Activated CD4-positive, alpha-beta T cell treated with anti-CD3 and anti-CD28 coated beads, Interleukin-2, amount 10 ng/mL, durations not matched to agents 7 days and 5 days (primary cell): ENCODE measurements around the gene PCNX3. TPM values are rescaled to one million over a fixed set of nuclear protein-coding genes. Genes with fewer than 3 reads are reported as not detected.

ENCODE experiments used
- CTCF ChIA-PET: fragments of 350-600 bp; sonication (Branson Sonifier 250); formaldehyde crosslinking; loops from one replicate; lab custom pipeline; 2021; ENCODE audit warnings: antibody characterized with exemption; lab: Charles Lee
- POLR2A ChIA-PET: fragments of 350-600 bp; sonication (Branson Sonifier 250); formaldehyde crosslinking; loops from one replicate; lab custom pipeline; 2021; ENCODE audit warnings: antibody characterized with exemption; lab: Charles Lee
- DNase-seq: peaks from one replicate; pipeline ENCODE4 v3.0.0-alpha.2; 2020
- H3K27ac Mint-ChIP-seq: one replicate; pipeline ENCODE4 v1.8.0; 2021; ENCODE audit warnings: mild to moderate bottlenecking, moderate library complexity, mixed read lengths
- H3K27me3 Mint-ChIP-seq: one replicate; pipeline ENCODE4 v1.8.0; 2021; ENCODE audit warnings: mixed read lengths
- H3K36me3 Mint-ChIP-seq: one replicate; pipeline ENCODE4 v1.8.0; 2021; ENCODE audit warnings: low read depth, mixed read lengths
- H3K4me1 Mint-ChIP-seq: one replicate; pipeline ENCODE4 v1.8.0; 2021; ENCODE audit warnings: mixed read lengths
- H3K4me3 Mint-ChIP-seq: one replicate; pipeline ENCODE4 v1.8.0; 2021; ENCODE audit warnings: mild to moderate bottlenecking, moderate library complexity, mixed read lengths
- H3K9me3 Mint-ChIP-seq: one replicate; pipeline ENCODE4 v1.8.0; 2021; ENCODE audit warnings: mixed read lengths
- total RNA-seq, 2 experiments: library from RNA; stranded (reverse); gene quantifications; one replicate each; pipeline ENCODE4 v1.2.3, GENCODE V29; 2021

Gene PCNX3
- total RNA-seq, 2 experiments from 2014 or later, result 47.7 to 50.2 TPM

DNA sequence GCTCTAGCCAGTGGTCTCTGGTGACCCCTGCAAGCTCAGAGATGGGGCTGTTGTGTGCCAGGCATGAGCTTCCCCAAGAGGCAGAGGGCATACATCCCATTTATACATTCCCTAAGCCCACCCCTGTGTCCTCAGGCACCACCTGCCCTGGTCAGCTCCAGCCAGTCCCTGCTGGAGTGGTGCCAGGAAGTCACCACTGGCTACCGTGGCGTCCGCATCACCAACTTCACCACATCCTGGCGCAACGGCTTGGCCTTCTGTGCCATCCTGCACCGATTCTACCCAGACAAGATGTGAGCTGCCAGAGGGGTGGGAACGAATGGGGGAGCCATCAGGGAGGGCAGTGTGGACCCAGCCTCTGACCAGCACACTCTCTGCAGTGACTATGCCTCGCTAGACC, 31.5 kb upstream of the PCNX3 start:
- Mint-ChIP-seq H3K27me3 (no peaks in the 10 kb centered on the region), H3K27ac (no peak overlapping the region), H3K9me3 (no peaks in the 10 kb centered on the region), H3K36me3 (peaks cover 31% of the 10 kb centered on the region), H3K4me3 (no peak overlapping the region), H3K4me1 (peaks cover 42% of the 10 kb centered on the region)
- no peak for DNase-seq
- CTCF ChIA-PET, result interaction anchor here (0.6 to 4.7 kb wide), 4 partner anchors 10 to 14 kb away, joined by 3 to 11 read pairs (median 5); partner anchors contain the start of genes FAM89B and ZNRD2
- POLR2A ChIA-PET, result no interaction called here

- Mint-ChIP-seq H3K9me3 (no peaks in the 10 kb centered on the region), H3K27ac (no peak overlapping the region), H3K27me3 (no peaks in the 10 kb centered on the region), H3K36me3 (peaks cover 25% of the 10 kb centered on the region), H3K4me3 (no peak overlapping the region), H3K4me1 (peaks cover 42% of the 10 kb centered on the region)
- POLR2A ChIA-PET, result no interaction called here
- no peak for DNase-seq
- CTCF ChIA-PET, result interaction anchor here (1.3 to 6.0 kb wide), 4 partner anchors 9 to 43 kb away, joined by 6 to 37 read pairs (median 16); partner anchors contain the start of gene FAM89B
Measured at GRCh38 chr11:65584723-65585171, 30.8 kb upstream of the PCNX3 start.

DNA sequence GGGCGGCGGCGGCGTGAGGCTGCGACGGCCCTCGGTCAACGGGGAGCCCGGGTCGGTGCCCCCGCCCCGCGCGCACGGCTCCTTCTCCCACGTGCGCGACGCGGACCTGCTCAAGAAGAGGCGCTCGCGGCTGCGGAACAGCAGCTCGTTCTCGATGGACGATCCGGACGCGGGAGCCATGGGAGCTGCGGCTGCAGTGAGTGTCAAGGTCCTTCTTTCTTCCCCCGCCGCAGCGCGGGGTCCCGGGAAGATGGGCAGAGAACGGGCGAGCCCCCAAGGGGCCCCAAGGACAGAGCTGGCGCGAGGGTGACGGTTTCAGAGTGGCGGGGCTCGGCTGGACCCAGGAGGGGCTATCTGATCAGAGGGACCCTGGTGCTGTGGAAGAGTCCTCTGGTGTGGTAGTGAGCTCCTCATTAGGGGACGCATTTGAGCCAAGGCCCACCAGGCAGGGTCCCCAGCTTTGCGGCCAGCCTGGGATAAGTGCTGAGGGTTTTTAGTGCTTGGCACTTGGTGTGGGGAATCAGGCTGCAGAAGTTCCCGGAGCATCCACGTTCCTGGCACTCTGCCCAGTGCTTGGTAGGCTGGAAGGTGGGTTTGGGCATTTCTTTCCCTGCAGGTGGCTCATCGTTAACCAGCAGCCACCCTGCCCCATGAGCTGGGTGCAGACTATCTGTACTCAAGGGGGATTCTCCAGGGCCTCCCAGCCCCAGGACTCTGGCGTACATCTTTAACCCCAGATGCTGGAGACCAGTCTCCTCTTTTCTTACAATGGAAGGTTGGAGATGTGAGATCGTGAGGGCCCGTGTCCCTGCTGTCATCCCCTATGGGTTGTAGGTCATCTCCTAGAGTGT, 30.0 kb upstream of the PCNX3 start:
- no peak overlapping the region for H3K4me3 Mint-ChIP-seq
- peaks cover 44% of the 10 kb centered on the region for H3K4me1 Mint-ChIP-seq
- H3K27ac Mint-ChIP-seq, result no peak overlapping the region
- ChIA-PET CTCF (interaction anchor here (0.6 to 6.0 kb wide), 7 partner anchors 8 to 137 kb away, joined by 3 to 40 read pairs (median 11); partner anchors contain the start of genes EHBP1L1, FAM89B and ZNRD2), POLR2A (no interaction called here)
- no peak for DNase-seq
- H3K36me3 Mint-ChIP-seq, result peaks cover 22% of the 10 kb centered on the region
- no peaks in the 10 kb centered on the region for H3K9me3 Mint-ChIP-seq
- H3K27me3 Mint-ChIP-seq, result no peaks in the 10 kb centered on the region

DNA sequence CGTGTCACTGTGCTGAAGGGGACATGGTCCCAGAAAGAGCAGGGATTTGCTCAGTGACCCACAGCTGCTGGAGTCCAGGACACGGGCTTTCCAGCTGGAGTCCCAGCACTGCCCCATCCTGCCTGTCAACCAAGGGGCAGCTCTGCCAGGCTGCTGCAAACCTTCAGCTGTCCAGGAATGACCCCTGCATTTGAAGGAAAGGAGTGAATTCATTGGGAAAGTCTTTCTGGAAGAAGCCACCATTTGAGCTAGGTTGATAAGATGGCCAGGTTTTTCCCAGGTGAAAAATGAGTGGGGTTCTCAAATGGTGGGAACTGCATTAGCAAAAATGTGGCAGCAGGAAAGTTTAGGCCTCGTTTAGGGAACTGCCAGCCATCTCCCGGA, 29.3 kb upstream of the PCNX3 start:
- H3K27me3 Mint-ChIP-seq, result no peaks in the 10 kb centered on the region
- no peak overlapping the region for H3K4me3 Mint-ChIP-seq
- ChIA-PET POLR2A (interaction anchor here (0.6 kb wide), 1 partner anchor 20 kb away, joined by 3 read pairs; no protein-coding TSS in a partner anchor), CTCF (interaction anchor here (0.6 to 6.0 kb wide), 9 partner anchors 8 to 137 kb away, joined by 3 to 40 read pairs (median 6); partner anchors contain the start of genes EHBP1L1, FAM89B and ZNRD2)
- DNase-seq, result no peak
- no peaks in the 10 kb centered on the region for H3K9me3 Mint-ChIP-seq
- peaks cover 44% of the 10 kb centered on the region for H3K4me1 Mint-ChIP-seq
- H3K27ac Mint-ChIP-seq, result peak overlapping the region; percentile 64
- peaks cover 22% of the 10 kb centered on the region for H3K36me3 Mint-ChIP-seq

DNA sequence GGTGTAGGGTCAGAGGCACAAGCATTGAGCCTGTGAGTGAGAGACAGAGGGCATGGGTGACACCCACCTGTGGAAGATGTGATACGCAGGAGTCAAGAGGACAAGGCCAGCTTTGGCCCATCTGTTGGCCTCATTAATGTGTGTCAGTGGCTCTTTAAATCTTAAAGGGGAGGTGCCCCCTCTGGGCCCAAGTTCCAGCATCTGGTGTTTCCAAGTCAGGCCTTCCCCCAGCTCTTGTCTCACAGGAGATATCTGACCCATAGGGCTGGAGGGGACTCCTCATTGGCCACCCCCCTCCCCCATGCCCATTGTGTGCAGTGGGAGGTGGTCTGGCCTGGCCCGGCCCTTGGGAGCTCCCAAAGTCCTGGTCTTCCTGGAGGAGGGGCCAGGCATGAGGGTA, 28.9 kb upstream of the PCNX3 start:
- Mint-ChIP-seq H3K4me3 (no peak overlapping the region), H3K36me3 (peaks cover 23% of the 10 kb centered on the region), H3K4me1 (peaks cover 44% of the 10 kb centered on the region), H3K9me3 (no peaks in the 10 kb centered on the region), H3K27me3 (no peaks in the 10 kb centered on the region), H3K27ac (peak overlapping the region; percentile 64)
- POLR2A ChIA-PET, result interaction anchor here (0.6 kb wide), 1 partner anchor 21 kb away, joined by 3 read pairs; no protein-coding TSS in a partner anchor
- DNase-seq, result no peak
- CTCF ChIA-PET, result interaction anchor here (0.7 to 6.0 kb wide), 9 partner anchors 7 to 138 kb away, joined by 3 to 40 read pairs (median 6); partner anchors contain the start of genes EHBP1L1, FAM89B and ZNRD2

- no peaks in the 10 kb centered on the region for H3K9me3 Mint-ChIP-seq
- CTCF ChIA-PET, result interaction anchor here (0.7 to 6.0 kb wide), 24 partner anchors 8 to 124 kb away, joined by 3 to 40 read pairs (median 4); partner anchors contain the start of genes EHBP1L1, FAM89B, KAT5 and KCNK7
- DNase-seq, result peak; percentile 82
- H3K27ac Mint-ChIP-seq, result peak overlapping the region; percentile 86
- POLR2A ChIA-PET, result interaction anchor here (0.5 to 1.0 kb wide), 2 partner anchors 17 to 297 kb away, joined by 3 to 4 read pairs; no protein-coding TSS in a partner anchor
- H3K27me3 Mint-ChIP-seq, result no peaks in the 10 kb centered on the region
- H3K36me3 Mint-ChIP-seq, result peaks cover 19% of the 10 kb centered on the region
- H3K4me1 Mint-ChIP-seq, result peaks cover 40% of the 10 kb centered on the region
- peak overlapping the region; percentile 26 for H3K4me3 Mint-ChIP-seq
Measured at GRCh38 chr11:65588199-65589054, 27.1 kb upstream of the PCNX3 start.

- H3K4me3 Mint-ChIP-seq, result no peak overlapping the region
- peak overlapping the region; percentile 54 for H3K27ac Mint-ChIP-seq
- no peaks in the 10 kb centered on the region for H3K27me3 Mint-ChIP-seq
- H3K4me1 Mint-ChIP-seq, result peaks cover 44% of the 10 kb centered on the region
- no peaks in the 10 kb centered on the region for H3K9me3 Mint-ChIP-seq
- H3K36me3 Mint-ChIP-seq, result peaks cover 13% of the 10 kb centered on the region
- DNase-seq, result no peak
- POLR2A ChIA-PET, result no interaction called here
- CTCF ChIA-PET, result interaction anchor here (0.8 to 6.0 kb wide), 9 partner anchors 11 to 53 kb away, joined by 3 to 40 read pairs (median 6); partner anchors contain the start of genes EHBP1L1 and MAP3K11
Measured at GRCh38 chr11:65589444-65590239, 25.9 kb upstream of the PCNX3 start.

GRCh38 chr11:65590240-65590738, 25.3 kb upstream of the PCNX3 start:
- Mint-ChIP-seq H3K4me1 (peaks cover 50% of the 10 kb centered on the region), H3K4me3 (no peak overlapping the region), H3K9me3 (no peaks in the 10 kb centered on the region), H3K27me3 (no peaks in the 10 kb centered on the region), H3K27ac (no peak overlapping the region), H3K36me3 (peaks cover 13% of the 10 kb centered on the region)
- ChIA-PET POLR2A (no interaction called here), CTCF (interaction anchor here (1.5 to 6.0 kb wide), 5 partner anchors 14 to 54 kb away, joined by 4 to 40 read pairs (median 9); partner anchors contain the start of genes EHBP1L1 and MAP3K11)
- no peak for DNase-seq

DNA sequence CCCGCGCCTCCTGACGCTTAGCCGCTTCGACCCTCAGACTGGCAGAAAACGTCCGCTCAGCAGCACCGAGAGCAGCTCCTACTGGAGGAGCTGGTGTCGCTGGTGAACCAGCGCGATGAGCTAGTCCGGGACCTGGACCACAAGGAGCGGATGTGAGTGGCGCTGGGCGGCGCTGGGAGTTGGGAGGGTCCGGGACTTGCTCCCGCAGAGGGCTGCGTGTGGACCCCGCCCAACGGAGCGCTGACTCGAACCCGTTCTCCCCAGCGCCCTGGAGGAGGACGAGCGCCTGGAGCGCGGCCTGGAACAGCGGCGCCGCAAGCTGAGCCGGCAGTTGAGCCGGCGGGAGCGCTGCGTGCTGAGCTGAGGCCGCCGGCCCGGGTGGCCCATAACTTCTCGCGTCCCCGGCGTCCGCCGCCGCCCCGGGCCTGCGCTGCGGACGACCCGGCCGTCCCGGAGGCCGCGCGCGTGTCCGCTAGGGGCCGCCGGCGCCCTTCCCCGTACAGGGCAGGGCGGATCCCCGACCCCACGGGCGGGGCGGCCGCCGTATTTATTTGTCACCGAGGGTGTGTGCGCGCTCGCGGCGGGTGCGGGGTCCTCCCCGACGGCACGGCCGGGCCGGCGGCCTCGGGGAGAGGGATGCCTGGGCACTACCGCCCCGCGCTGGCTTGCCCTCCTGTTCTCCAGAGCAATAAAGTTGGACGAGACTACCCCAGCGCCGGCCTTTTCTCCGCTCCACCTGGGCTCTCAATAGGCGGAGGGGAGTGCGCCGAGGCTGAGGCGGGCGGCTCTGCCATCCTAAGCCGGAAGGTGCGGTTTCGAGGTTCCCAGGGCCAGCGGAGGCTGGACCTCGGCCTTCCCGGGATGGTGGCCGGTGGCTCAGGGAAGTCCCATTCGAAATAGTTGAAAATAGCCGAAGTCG, 23.4 kb upstream of the PCNX3 start:
- ChIA-PET POLR2A (no interaction called here), CTCF (interaction anchor here (1.2 to 4.0 kb wide), 6 partner anchors 13 to 62 kb away, joined by 4 to 24 read pairs (median 8); partner anchors contain the start of gene FAM89B)
- Mint-ChIP-seq H3K4me1 (peaks cover 49% of the 10 kb centered on the region), H3K27me3 (no peaks in the 10 kb centered on the region), H3K36me3 (peaks cover 14% of the 10 kb centered on the region), H3K9me3 (no peaks in the 10 kb centered on the region), H3K4me3 (no peak overlapping the region), H3K27ac (no peak overlapping the region)
- DNase-seq, result no peak

GRCh38 chr11:65592858-65593517, 22.6 kb upstream of the PCNX3 start:
- ChIA-PET POLR2A (no interaction called here), CTCF (interaction anchor here (0.5 to 4.0 kb wide), 17 partner anchors 8 to 295 kb away, joined by 3 to 24 read pairs (median 5); partner anchors contain the start of genes EHBP1L1, FAM89B, FIBP and PCNX3)
- Mint-ChIP-seq H3K4me3 (no peak overlapping the region), H3K4me1 (peaks cover 41% of the 10 kb centered on the region), H3K9me3 (no peaks in the 10 kb centered on the region), H3K27ac (no peak overlapping the region), H3K27me3 (no peaks in the 10 kb centered on the region), H3K36me3 (peaks cover 16% of the 10 kb centered on the region)
- no peak for DNase-seq
